Loucy (cell line): ENCODE results near the gene NAPSA.
"Not testable (repeated sequence)": the region's sequence is repeated elsewhere in the genome, so short reads cannot be mapped to it uniquely, and the experiment has no call there.

Source experiments
- H2AFZ ChIP-seq: fragments of 200-600 bp; sonication (generic); 2 replicates; pipeline ENCODE4 v1.6.0; 2016; ENCODE audit warnings: antibody characterized with exemption, mild to moderate bottlenecking, low read length, moderate library complexity
- H3F3A ChIP-seq: fragments of 200-600 bp; 2 replicates; pipeline ENCODE4 v1.6.0; 2016; ENCODE audit warnings: antibody characterized with exemption, low read depth, mild to moderate bottlenecking
- H3K27me3 ChIP-seq: fragments of 200-600 bp; sonication (generic); 2 replicates; pipeline ENCODE4 v1.6.1; 2014; ENCODE audit warnings: low read length, mild to moderate bottlenecking; ENCODE audit not compliant: insufficient read depth, poor library complexity, severe bottlenecking
- H3K36me3 ChIP-seq: fragments of 200-600 bp; sonication (generic); 2 replicates; pipeline ENCODE4 v1.6.1; 2016; ENCODE audit warnings: low read length; ENCODE audit not compliant: insufficient read depth
- H3K4me1 ChIP-seq: fragments of 200-600 bp; sonication (generic); 2 replicates; pipeline ENCODE4 v1.5.1; 2014; ENCODE audit warnings: low read length, mild to moderate bottlenecking; ENCODE audit not compliant: insufficient read depth, poor library complexity, severe bottlenecking
- H3K4me2 ChIP-seq: fragments of 200-600 bp; sonication (generic); 2 replicates; pipeline ENCODE4 v1.6.0; 2014; ENCODE audit warnings: antibody characterized with exemption, low read length, low read depth, mild to moderate bottlenecking; ENCODE audit not compliant: poor library complexity, severe bottlenecking
- H3K4me3 ChIP-seq: fragments of 200-600 bp; sonication (generic); 2 replicates; pipeline ENCODE4 v1.5.1; 2014; ENCODE audit warnings: low read length, mild to moderate bottlenecking, mixed read lengths; ENCODE audit not compliant: poor library complexity, severe bottlenecking
- H3K79me2 ChIP-seq: fragments of 200-600 bp; sonication (generic); 2 replicates; pipeline ENCODE4 v1.6.1; 2014; ENCODE audit warnings: low read length; ENCODE audit not compliant: insufficient read depth
- H3K9ac ChIP-seq: fragments of 200-600 bp; sonication (generic); 2 replicates; pipeline ENCODE4 v1.6.0; 2014; ENCODE audit warnings: mild to moderate bottlenecking, low read depth, low read length, moderate library complexity; ENCODE audit not compliant: poor library complexity, severe bottlenecking
- H3K9me2 ChIP-seq: fragments of 200-600 bp; sonication (generic); replicated peaks from 2 replicates; pipeline ENCODE4 v1.6.1; 2016; ENCODE audit warnings: low read depth, low read length, mixed read lengths
- H3K9me3 ChIP-seq: fragments of 200-600 bp; sonication (generic); 2 replicates; pipeline ENCODE4 v1.6.1; 2014; ENCODE audit warnings: mild to moderate bottlenecking, antibody characterized with exemption, low read length, low read depth; ENCODE audit not compliant: insufficient read depth
- H4K20me1 ChIP-seq: fragments of 200-600 bp; sonication (generic); 2 replicates; pipeline ENCODE4 v1.6.0; 2014; ENCODE audit warnings: antibody characterized with exemption, low read length, mild to moderate bottlenecking; ENCODE audit not compliant: insufficient read depth, poor library complexity, severe bottlenecking
- CTCF ChIP-seq: fragments of 200-600 bp; sonication (generic); conservative IDR thresholded peaks from 2 replicates; pipeline ENCODE4 v1.5.1; 2014; ENCODE audit warnings: mild to moderate bottlenecking, antibody characterized with exemption, low read length
- EZH2phosphoT487 ChIP-seq: fragments of 200-600 bp; IDR thresholded peaks from 2 replicates; pipeline ENCODE4 v1.6.1; 2018; ENCODE audit warnings: antibody characterized with exemption, mild to moderate bottlenecking, moderate library complexity, borderline replicate concordance

The NAPSA gene

GRCh38 chr19:50394017-50394416 lies 28.6 kb upstream of the NAPSA start:
- Histone ChIP-seq H3K79me2 (peaks cover 28% of the 10 kb centered on the region; the same call in 1 of the 2 replicates), H3K27me3 (no peaks in the 10 kb centered on the region), H3K4me3 (no peak overlapping the region), H2AFZ (no peak overlapping the region), H3K4me1 (no peaks in the 10 kb centered on the region), H4K20me1 (peaks cover 3% of the 10 kb centered on the region), H3F3A (no peaks in the 10 kb centered on the region), H3K9ac (no peak overlapping the region), H3K36me3 (peaks cover 8% of the 10 kb centered on the region; the same call in 1 of the 2 replicates), H3K9me3 (no peaks in the 10 kb centered on the region), H3K9me2 (no peaks in the 10 kb centered on the region), H3K4me2 (no peak overlapping the region)
- TF ChIP-seq CTCF (no peak), EZH2phosphoT487 (no peak)

- Histone ChIP-seq H2AFZ (no peak overlapping the region), H3K36me3 (peaks cover 6% of the 10 kb centered on the region; the same call in 1 of the 2 replicates)
These were observed 28.1 kb upstream of the NAPSA start for GRCh38 chr19:50393589-50393988.

GRCh38 chr19:50392759-50393158 lies 27.3 kb upstream of the NAPSA start:
- Histone ChIP-seq H3K79me2 (peaks cover 40% of the 10 kb centered on the region; the same call in 1 of the 2 replicates), H4K20me1 (peaks cover 5% of the 10 kb centered on the region), H3K9me2 (no peaks in the 10 kb centered on the region), H3K4me2 (no peak overlapping the region), H3F3A (no peaks in the 10 kb centered on the region), H3K9ac (no peak overlapping the region), H2AFZ (no peak overlapping the region), H3K36me3 (peaks cover 6% of the 10 kb centered on the region; the same call in 1 of the 2 replicates), H3K27me3 (no peaks in the 10 kb centered on the region), H3K9me3 (no peaks in the 10 kb centered on the region), H3K4me1 (peaks cover 1% of the 10 kb centered on the region), H3K4me3 (no peak overlapping the region)
- TF ChIP-seq CTCF (no peak), EZH2phosphoT487 (no peak)

More at GRCh38 chr19:50393589-50393988, 28.1 kb upstream of the NAPSA start:
- Histone ChIP-seq H3K79me2 (peaks cover 32% of the 10 kb centered on the region; the same call in 1 of the 2 replicates), H4K20me1 (peaks cover 5% of the 10 kb centered on the region), H3K9ac (no peak overlapping the region), H3K4me2 (no peak overlapping the region), H3K9me3 (no peaks in the 10 kb centered on the region), H3K9me2 (no peaks in the 10 kb centered on the region), H3K4me3 (no peak overlapping the region), H3K4me1 (no peaks in the 10 kb centered on the region), H3F3A (no peaks in the 10 kb centered on the region), H3K27me3 (no peaks in the 10 kb centered on the region)
- TF ChIP-seq CTCF: no peak
- no peak for TF ChIP-seq EZH2phosphoT487

- H3K36me3 ChIP-seq, H3K9me3 ChIP-seq, H3K9me2 ChIP-seq, H2AFZ ChIP-seq, H3K4me1 ChIP-seq, H3K9ac ChIP-seq, H3K4me3 ChIP-seq, H3F3A ChIP-seq, H3K27me3 ChIP-seq, H3K4me2 ChIP-seq: not testable (repeated sequence)
- H3K79me2 ChIP-seq: peaks cover 58% of the 10 kb centered on the region
- H4K20me1 ChIP-seq: peaks cover 12% of the 10 kb centered on the region
These were observed 25.5 kb upstream of the NAPSA start for GRCh38 chr19:50390952-50391351.

- H3K79me2 ChIP-seq: peaks cover 65% of the 10 kb centered on the region
- H3K9me2 ChIP-seq, H3K9ac ChIP-seq, H3F3A ChIP-seq, H3K36me3 ChIP-seq, H3K4me2 ChIP-seq, H3K4me3 ChIP-seq, H3K4me1 ChIP-seq, H3K27me3 ChIP-seq, H3K9me3 ChIP-seq, H2AFZ ChIP-seq: not testable (repeated sequence)
- peaks cover 14% of the 10 kb centered on the region for H4K20me1 ChIP-seq
These were observed 24.9 kb upstream of the NAPSA start for GRCh38 chr19:50390295-50390694.
